ENCODE results near the gene NKD2. TPM values are rescaled to one million over a fixed set of nuclear protein-coding genes. Genes with fewer than 3 reads are reported as not detected.

NKD2 gene
- total and polyA plus RNA-seq, 2 of the 4 experiments (the other 2 are of a cell fraction), result not detected

DNA sequence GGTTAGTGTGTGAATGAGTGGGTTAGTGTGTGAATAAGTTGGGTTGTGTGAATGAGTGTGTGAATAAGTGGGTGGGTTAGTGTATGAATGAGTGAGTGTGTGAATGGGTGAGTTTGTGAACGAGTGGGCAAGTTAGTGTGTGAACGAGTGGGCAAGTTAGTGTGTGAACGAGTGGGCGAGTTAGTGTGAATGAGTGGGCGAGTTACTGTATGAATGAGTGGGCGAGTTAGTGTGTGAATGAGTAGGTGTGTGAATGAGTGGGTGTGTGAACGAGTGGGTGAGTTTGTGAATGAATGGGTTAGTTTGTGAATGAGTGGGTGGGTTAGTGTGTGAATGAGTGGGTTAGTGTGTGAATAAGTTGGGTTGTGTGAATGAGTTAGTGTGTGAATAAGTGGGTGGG is 34.7 kb downstream of the NKD2 start:
- H3K4ac ChIP-seq (ENCODE audit: low read depth, low read length), result no peak overlapping the region
- no peak overlapping the region for H2BK20ac ChIP-seq (ENCODE audit: low read depth, low read length)
- H2AK9ac ChIP-seq (replicated peaks; ENCODE audit: low read depth, low read length, poor library complexity), result no peak overlapping the region
- ChIA-PET POLR2A (ENCODE audit: unreplicated experiment) (no interaction called here), CTCF (no interaction called here)
- dilution Hi-C loops (cut with HindIII; ENCODE audit: low sequenced_read_pairs, unreplicated experiment) (no loop called here), intact Hi-C loops (cut with micrococcal nuclease) (no loop called here), in situ Hi-C loops (cut with MboI; ENCODE audit: low sequenced_read_pairs) (no loop called here)
- H2AFZ ChIP-seq (replicated peaks; ENCODE audit: low read length, poor library complexity), result no peak overlapping the region
- H3K23ac ChIP-seq (ENCODE audit: low read depth, low read length), result no peak overlapping the region
- H3K4me1 ChIP-seq (ENCODE audit: control insufficient read depth, insufficient read depth, low read length), result no peaks in the 10 kb centered on the region
- DNase-seq (no peak), ATAC-seq (ENCODE audit: low read depth) (no peak)
- no TSS peak for BruUV-seq (replicated peaks)
- H4K8ac ChIP-seq (ENCODE audit: low read depth in 2 of 2, low read length in 2 of 2), result no peak overlapping the region
- no peak overlapping the region for H3K18ac ChIP-seq (ENCODE audit: low read depth, low read length)
- H3K9me1 ChIP-seq (ENCODE audit: insufficient read depth, low read length), result no peaks in the 10 kb centered on the region
- H2BK15ac ChIP-seq (ENCODE audit: low read depth, low read length), result no peak overlapping the region
- no peak overlapping the region for H2AK5ac ChIP-seq (ENCODE audit: low read depth, low read length)
- no peak overlapping the region for H3K27ac ChIP-seq (ENCODE audit: insufficient read depth, low read length)
- H2BK120ac ChIP-seq (ENCODE audit: low read depth, low read length), result no peak overlapping the region
- no peaks in the 10 kb centered on the region for H3K27me3 ChIP-seq (ENCODE audit: control insufficient read depth, insufficient read depth, low read length)
- H2BK5ac ChIP-seq (ENCODE audit: low read depth, low read length, poor library complexity, severe bottlenecking), result no peak overlapping the region
- H3K4me3 ChIP-seq (ENCODE audit: insufficient read depth, low read depth, low read length), result no peak overlapping the region
- no peak overlapping the region for H3K9ac ChIP-seq (ENCODE audit: low read depth, low read length)
- H4K91ac ChIP-seq (ENCODE audit: insufficient read depth, low read depth, low read length), result no peak overlapping the region
- H3K4me2 ChIP-seq (ENCODE audit: low read depth, low read length), result no peak overlapping the region
- H3K9me3 ChIP-seq (ENCODE audit: control insufficient read depth, insufficient read depth, low read length), result peaks cover 9% of the 10 kb centered on the region; the same call in 1 of the 2 replicates
- no peak overlapping the region for H4K5ac ChIP-seq (ENCODE audit: low read depth, low read length)
- no peak overlapping the region for H3K56ac ChIP-seq (ENCODE audit: extremely low read depth, insufficient read depth, low read length)
- WGBS, 2 experiments (ENCODE audit: extremely low coverage in 2 of 2, insufficient read length in 1 of 2), result 90 to 99% methylated on average over 7 of the region's 7 CpGs
- H3K36me3 ChIP-seq (ENCODE audit: control insufficient read depth, insufficient read depth, low read length), result no peaks in the 10 kb centered on the region
- no peaks in the 10 kb centered on the region for H3K79me1 ChIP-seq (ENCODE audit: low read depth in 1 of 2, low read length in 2 of 2)
- TF ChIP-seq MXI1 (IDR thresholded peaks at IDR 0.05; ENCODE audit: borderline replicate concordance, low read depth, low read length) (no peak), MAFK (IDR thresholded peaks at IDR 0.05; ENCODE audit: low read depth, low read length) (no peak), POLR2A (IDR thresholded peaks at IDR 0.05; ENCODE audit: low read depth, low read length) (no peak), RAD21 (IDR thresholded peaks at IDR 0.05; ENCODE audit: low read length) (no peak), RCOR1 (IDR thresholded peaks at IDR 0.05; ENCODE audit: insufficient replicate concordance, low read length) (no peak), NFE2L2 (IDR thresholded peaks at IDR 0.05; ENCODE audit: low read depth, low read length) (no peak), FOS (IDR thresholded peaks at IDR 0.05; ENCODE audit: low read depth, low read length) (no peak), SMC3 (IDR thresholded peaks at IDR 0.05; ENCODE audit: low read depth, low read length) (no peak), CHD1 (IDR thresholded peaks at IDR 0.05; ENCODE audit: low read depth, low read length) (no peak), RFX5 (IDR thresholded peaks at IDR 0.05; ENCODE audit: low read depth, low read length) (no peak), BHLHE40 (IDR thresholded peaks at IDR 0.05; ENCODE audit: low read depth, low read length) (no peak), USF2 (IDR thresholded peaks at IDR 0.05; ENCODE audit: low read depth, low read length) (no peak), MAZ (IDR thresholded peaks at IDR 0.05; ENCODE audit: borderline replicate concordance, low read depth, low read length) (no peak), CEBPB (IDR thresholded peaks at IDR 0.05; ENCODE audit: low read depth, low read length) (no peak)
- TF ChIP-seq, protein P1, sequence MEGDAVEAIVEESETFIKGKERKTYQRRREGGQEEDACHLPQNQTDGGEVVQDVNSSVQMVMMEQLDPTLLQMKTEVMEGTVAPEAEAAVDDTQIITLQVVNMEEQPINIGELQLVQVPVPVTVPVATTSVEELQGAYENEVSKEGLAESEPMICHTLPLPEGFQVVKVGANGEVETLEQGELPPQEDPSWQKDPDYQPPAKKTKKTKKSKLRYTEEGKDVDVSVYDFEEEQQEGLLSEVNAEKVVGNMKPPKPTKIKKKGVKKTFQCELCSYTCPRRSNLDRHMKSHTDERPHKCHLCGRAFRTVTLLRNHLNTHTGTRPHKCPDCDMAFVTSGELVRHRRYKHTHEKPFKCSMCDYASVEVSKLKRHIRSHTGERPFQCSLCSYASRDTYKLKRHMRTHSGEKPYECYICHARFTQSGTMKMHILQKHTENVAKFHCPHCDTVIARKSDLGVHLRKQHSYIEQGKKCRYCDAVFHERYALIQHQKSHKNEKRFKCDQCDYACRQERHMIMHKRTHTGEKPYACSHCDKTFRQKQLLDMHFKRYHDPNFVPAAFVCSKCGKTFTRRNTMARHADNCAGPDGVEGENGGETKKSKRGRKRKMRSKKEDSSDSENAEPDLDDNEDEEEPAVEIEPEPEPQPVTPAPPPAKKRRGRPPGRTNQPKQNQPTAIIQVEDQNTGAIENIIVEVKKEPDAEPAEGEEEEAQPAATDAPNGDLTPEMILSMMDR (conservative IDR thresholded peaks at IDR 0.05; ENCODE audit: low read depth, low read length), result no peak
- H3K14ac ChIP-seq (replicated peaks; ENCODE audit: low read depth, low read length), result no peak overlapping the region
- H4K20me1 ChIP-seq (ENCODE audit: insufficient read depth, low read length), result no peaks in the 10 kb centered on the region

Measured in IMR-90 (cell line).